Fibroblast of skin of abdomen (primary cell): ENCODE data around the gene DNTTIP2. TPM values are rescaled to one million over a fixed set of nuclear protein-coding genes. Genes with fewer than 3 reads are reported as not detected.
"Not testable (repeated sequence)": the region's sequence is repeated elsewhere in the genome, so short reads cannot be mapped to it uniquely, and the experiment has no call there.

Experiments
- DNase-seq: peaks from one replicate; pipeline ENCODE4 v3.0.0-alpha.2; 2013
- polyA plus RNA-seq, 2 experiments: library from polyadenylated mRNA; unstranded; fragments of 120-200 nt; gene quantifications; one replicate each; pipeline ENCODE4 v1.2.1, GENCODE V29; 2013; ENCODE audit not compliant: insufficient read length in 2 of 2

The DNTTIP2 gene, protein sequence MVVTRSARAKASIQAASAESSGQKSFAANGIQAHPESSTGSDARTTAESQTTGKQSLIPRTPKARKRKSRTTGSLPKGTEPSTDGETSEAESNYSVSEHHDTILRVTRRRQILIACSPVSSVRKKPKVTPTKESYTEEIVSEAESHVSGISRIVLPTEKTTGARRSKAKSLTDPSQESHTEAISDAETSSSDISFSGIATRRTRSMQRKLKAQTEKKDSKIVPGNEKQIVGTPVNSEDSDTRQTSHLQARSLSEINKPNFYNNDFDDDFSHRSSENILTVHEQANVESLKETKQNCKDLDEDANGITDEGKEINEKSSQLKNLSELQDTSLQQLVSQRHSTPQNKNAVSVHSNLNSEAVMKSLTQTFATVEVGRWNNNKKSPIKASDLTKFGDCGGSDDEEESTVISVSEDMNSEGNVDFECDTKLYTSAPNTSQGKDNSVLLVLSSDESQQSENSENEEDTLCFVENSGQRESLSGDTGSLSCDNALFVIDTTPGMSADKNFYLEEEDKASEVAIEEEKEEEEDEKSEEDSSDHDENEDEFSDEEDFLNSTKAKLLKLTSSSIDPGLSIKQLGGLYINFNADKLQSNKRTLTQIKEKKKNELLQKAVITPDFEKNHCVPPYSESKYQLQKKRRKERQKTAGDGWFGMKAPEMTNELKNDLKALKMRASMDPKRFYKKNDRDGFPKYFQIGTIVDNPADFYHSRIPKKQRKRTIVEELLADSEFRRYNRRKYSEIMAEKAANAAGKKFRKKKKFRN
- polyA plus RNA-seq (2013, experiment 1 of 2; ENCODE audit: insufficient read length), result 42.2 TPM
- 43.3 TPM for polyA plus RNA-seq (2013, experiment 2 of 2; ENCODE audit: insufficient read length)

DNA sequence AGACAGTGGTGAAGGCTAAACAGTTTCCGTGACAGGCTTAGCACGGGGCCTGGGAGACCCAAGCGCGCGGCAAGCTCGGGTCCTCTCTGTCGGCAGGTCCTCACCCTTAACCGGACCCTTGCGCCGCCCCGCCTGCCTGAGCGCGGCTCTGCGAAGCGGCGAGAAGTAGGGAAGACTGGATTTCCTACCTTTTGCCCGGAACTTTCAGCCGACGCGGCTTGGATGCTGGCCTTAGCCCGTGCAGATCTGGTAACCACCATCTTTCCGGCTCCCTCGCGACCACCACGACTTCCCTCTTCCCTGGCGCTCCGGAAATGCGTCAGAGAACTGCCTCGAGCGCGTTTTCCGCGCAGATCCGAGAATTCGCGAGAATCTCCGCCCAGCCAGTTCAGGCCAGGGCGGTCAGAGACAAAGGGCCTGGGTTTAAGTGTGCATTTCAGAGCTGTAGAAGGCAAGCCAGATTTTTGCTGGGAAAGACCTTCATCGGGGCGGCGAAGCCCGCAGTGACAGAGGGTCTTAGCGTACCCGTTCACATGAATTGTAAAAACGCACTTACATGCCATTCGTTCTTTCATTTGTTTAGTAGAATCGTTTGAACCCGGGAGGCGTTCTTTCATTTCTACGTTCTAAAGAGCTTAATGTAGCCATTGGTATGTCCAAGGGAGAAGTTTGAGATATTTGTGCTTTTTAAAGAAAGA, at the start of gene DNTTIP2:
Gene DNTTIP2 (minus strand): TSS at position 318 of the 698 bp plus-strand sequence. CDS start 58 bp downstream, at position 260.
- DNase-seq, result peak; percentile 93

DNA sequence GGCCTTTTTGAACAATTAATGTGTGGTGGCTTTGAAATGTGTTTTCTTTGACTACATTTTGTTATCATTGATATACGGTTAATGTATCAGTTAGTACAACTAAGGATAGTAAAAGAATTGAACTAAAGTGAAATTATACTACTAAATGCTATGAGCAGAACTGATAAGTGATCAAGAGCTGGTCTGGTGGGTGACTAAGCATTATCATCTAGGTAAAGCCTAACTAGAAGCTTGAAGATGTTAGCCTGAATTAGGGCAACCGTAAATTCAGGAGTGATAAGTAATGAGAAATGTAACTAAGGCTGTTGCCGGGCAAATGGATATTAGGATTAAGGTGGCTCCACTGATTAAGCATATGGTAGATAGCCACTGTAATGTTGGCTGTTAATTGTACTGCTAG, 46.2 kb upstream of the DNTTIP2 start:
- DNase-seq, result no peak

DNA sequence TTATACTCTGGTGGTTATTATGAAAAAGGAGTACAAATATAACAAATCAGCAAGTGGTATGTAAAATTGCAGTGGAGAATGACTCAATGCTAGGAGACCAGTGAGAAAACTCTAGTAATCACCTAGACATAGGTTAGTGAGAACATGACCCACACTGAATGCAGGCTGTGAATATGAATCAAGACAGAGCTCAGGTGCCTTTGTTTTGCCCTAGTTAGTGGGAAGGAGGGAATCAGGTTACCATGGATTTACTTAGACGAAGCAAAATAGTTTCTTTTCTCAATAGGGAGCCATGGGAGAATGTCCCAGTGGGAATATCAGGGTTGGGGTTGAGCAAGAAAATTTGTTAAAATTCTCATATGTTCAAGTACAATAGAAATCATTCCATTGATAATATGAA, 40.8 kb upstream of the DNTTIP2 start:
- no peak for DNase-seq

DNA sequence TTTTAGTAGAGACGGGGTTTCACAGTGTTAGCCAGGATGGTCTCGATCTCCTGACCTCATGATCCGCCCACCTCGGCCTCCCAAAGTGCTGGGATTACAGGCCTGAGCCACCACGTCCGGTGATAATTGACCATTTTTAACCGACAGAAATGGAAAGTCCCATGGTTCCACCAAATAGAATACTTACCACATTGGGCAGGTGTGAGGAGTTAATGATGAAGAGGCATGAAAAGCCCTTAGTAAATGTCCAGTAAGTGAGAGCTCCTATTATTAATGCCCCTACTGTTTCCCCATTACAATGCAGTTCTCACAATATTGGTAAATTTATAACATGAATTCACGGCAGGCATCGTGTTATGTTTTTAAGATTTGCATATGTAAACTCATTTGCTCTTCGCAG, 38.3 kb upstream of the DNTTIP2 start:
- no peak for DNase-seq

DNA sequence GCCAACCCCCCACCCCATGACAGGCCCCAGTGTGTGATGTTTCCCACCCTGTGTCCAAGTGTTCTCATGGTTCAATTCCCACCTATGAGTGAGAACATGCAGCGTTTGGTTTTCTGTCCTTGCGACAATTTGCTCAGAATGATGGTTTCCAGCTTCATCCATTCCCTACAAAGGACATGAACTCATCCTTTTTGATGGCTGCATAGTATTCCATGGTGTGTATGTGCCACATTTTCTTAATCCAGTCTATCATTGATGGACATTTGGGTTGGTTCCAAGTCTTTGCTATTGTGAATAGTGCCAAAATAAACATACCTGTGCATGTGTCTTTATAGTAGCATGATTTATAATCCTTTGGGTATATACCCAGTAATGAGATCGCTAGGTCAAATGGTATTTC, 31.9 kb upstream of the DNTTIP2 start:
- not testable (repeated sequence) for DNase-seq

DNA sequence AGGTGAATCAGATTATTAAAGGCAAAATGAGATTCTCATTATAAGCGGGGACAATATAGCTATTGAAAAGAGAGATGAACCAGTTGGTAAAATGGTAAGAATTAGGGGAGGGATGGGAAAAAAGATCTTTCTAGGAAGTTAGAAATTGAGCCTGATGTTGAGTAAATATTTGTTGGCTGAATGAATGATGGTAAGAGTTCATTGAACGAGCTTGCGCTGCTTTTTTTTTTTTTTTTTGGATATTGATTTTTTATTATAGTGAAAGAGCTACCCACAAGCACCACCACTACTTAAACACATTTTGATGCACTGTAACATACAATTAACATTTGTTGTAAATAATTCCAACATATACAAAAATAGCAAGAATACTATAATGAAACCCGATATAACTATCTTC, 31.3 kb upstream of the DNTTIP2 start:
- DNase-seq, result no peak

DNA sequence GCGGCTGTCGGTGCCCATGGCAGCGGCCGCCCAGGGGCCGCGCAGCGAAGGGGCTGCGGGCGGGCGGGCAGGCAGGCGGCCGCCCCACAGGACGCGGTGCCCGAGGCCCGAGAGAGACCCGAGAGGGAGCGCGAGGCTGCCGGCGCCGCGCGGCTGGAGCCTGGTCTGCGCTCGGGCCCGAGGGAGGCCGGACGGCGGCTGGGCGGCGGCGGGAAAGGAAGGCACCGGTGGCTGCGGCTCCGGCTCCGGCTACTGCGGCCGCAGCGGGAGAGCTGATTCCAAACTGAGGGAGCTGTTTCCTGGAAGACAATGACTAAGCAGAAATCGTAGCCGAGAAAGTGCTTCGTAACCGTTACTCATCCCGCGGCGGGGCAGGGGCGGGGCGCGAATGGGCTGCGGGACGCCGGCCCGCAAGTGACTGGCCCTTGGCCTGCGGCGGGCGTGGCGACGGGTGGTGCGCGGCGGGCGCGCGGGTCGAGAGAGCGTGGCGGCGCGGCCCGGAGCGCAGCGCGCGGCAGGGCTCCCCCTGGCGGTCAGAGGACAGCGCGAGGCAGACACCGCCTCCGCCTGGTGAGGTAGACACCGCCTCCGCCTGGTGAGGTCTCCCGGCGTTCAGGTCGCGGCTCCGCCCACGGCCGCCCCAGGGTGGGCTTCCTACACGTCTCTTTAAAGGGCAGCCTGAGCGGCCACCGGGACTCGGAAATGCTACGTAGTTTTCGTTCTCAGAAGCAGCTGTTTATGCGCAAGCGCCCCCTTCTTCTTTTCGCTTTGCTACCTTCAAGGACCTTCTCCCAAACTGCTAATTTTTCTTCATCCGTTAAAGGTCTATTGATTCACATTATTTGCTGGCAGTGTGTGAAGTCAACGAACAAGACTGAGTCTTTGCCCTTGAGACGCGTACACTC, 30.4 kb upstream of the DNTTIP2 start, which contains the start of gene GCLM:
Gene GCLM (minus strand): TSS at position 285 of the 905 bp plus-strand sequence. CDS start 267 bp downstream, at position 18.
- DNase-seq, result peak; percentile 95

DNA sequence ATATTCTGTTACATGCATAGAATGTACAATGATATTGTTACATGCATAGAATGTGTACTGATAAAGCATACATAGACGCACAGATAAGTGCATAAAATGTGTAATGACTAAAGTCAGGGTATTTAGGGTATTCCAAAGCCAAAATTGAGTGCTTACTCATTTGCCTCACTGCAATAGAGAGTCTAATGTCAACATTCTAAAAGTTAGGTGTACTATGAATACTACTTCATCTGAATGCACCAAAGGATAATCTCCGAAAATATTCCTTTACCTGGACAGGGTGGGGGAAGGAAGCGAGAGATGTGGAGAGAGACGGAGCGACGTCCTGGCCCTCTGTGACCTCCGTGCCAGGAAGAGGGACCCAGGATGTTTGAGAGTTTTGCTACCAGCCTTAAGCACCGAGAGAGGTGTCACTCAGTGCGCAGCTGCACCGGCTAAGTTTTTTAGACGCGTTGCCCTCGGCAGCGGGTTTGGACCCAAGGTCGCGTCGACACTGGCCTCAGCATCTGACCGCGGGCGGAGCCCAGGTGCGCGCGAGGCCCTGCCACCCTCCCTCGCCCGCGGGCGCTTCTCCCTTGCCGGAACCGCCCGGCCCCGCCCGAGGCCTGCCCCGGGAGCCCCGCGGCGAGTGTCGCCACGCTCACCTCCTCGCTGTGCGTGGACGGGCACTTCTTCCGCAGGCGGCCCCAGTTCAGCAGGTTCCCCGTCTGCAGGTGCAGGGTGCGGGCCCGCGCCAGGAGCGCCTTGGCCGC, 29.6 kb upstream of the DNTTIP2 start:
- no peak for DNase-seq

DNA sequence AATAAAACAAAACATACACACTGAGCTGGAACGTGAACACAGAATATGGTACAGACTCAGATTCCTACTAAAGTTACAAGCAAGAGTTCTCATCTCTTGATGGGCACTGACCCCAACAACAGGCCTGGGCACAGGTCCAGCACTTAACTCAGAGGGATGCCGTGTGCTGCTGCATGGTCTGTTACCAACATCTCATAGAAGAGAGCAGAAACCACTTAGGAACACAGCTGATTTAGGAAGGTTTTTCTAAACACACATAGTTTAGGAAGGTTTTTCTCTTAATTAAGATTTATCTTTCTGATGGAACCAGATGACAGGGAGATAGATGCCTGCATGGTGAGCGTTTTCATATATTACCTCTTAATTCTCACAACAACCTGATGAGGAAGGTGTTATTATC, 28.7 kb upstream of the DNTTIP2 start:
- DNase-seq, result peak; percentile 48

DNA sequence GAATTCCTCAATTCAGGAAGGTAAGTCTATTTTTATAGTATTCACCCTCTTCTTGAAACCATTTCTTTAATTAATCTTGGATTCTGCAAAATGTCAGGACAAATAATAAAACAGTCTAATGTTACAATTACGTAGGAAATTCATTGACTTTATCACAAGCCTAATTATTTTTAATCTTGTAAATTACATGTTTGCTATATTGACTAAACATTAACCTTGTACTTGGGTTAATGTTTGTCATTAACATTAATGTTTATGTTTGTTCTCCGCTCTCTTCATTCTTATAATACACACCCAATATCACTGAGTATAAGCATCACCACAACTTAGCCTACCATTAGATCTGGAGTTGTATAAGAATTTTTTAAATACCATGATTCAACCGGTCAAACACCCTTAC, 27.5 kb upstream of the DNTTIP2 start:
- no peak for DNase-seq

DNA sequence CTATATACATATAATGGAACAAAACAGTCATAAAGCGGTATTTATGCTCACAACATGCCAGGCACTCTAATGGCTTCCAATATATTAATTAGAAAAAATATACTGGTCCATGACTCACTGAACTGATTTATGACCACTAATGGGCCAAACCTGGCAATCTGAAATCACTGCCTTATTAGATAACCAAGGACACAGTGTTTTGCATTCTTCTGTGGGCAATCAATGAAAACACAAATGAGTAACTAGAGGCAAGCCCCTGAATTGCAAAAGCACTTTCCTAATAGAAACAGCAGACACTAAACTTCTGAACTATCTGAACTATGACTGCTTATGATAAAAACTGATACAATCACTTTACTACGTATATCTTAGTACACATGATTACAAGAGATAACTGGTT, 26.7 kb upstream of the DNTTIP2 start:
- DNase-seq, result peak; percentile 41

DNA sequence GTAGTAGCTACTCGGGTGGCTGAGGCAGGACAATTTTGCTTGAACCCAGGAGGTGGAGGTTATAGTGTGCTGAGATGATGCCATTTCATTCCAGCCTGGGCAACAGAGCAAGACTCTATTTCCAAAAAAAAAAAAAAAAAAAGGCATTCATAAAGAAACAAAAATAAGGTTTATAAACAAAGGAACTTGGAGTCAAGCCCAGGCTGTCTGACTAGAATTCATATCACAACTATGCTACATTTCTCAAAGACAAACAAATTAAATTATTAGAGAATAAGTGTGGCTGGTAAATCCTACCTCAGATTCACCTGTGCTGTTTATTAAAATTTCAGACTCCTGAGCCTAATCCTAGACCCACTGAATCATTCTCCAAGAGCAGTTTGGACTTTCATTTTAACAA, 26.0 kb upstream of the DNTTIP2 start:
- no peak for DNase-seq

DNA sequence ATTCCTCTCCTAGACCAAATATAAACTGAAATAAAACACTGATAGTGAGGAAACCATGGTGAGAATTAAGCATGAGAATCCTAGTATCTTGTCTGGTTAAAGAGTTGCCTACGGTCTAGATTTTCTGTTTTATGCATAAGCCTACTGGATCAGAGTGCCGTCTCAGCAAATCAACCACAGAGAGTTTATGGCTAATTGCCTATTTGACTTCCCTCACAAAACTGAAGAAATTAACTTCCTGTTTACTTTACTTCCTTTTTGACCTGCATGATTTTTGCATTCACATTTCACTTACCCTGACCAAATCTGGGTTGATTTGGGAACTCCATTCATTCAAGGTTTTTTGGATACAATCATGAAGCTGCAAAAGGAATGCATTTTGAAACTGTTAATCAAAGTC, 25.2 kb upstream of the DNTTIP2 start:
- DNase-seq, result no peak

DNA sequence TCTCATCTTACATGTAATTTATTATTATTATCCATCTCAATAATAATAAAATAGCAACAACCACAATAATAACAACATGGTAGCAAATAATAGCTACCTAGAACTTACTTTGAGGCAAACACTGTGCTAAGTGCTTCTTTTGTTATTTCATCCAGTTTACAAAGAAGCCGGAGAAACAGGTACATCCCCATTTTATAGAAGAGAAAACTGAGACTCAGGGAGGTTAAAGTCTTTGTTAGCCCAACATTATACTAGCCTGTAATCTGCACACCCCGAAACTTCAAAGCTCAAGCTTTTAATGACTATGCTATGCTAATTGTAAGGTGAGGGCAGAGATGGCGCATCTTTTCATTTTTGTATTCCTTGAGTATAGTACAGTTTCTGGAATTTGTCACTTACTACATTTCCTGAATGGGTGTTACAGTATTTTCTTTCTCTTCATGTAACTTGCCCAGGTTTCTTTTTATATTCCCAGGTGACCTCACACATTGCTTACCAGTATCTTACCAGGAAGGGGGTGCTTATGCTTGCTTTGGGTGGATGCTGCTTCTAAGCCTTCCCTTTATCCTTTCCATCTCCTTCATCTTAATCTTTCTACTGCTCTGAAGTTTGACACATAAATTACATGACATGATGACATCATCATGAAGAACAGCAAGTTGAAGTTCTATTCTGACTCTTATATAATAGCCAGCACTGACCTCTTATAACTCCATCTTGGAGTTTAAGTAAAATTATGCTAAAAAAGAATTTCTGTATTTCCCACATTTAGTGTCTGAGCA, 21.9 kb upstream of the DNTTIP2 start:
- no peak for DNase-seq

DNA sequence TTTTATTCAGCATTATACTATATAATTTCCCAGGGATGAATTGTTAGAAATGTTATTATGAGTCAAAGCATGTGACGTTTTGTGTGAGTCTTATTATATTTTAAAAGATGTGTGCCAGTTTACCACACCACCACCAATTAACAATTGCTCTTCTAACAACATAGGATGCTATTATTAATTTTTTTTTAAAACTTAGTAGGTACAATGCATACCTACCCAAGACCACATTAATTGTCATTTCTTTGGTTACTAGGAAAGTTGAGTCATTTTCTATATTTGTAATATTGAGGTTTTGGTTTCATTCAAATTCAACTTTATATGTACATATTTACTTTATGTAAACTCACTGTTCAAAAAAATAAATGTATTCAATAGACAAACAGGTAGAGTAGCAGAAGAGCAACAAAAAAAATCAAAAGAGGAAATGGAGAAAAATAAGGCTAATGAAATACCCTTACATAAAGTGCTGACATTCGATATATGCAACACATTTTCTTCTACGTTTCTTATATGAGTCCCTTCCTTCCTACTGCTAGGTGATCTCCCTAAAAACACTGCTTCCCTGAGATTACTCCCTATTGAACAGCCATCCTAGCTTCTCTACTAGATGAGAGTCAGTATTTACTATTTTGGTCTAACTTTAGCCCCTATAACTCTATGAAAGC, 20.7 kb upstream of the DNTTIP2 start:
- no peak for DNase-seq

DNA sequence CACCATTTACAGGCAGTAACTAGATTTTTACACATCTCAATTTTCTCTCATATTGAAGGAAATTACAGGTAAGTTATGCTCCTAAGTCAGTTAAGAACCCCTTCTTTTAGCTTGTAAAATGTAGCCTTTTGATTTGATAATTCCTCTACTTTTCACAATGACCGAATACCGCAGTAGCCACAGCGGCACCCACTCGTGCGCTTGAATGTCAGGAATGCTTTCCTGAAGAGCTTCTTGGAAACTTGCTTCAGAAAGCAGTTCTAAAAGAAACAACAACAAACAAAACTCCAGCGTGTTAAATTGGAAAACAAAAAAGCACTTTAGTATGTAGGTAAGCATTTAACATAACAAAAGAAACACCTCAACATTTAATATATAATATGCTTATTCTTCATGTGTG, 9.9 kb upstream of the DNTTIP2 start:
- DNase-seq, result no peak

DNA sequence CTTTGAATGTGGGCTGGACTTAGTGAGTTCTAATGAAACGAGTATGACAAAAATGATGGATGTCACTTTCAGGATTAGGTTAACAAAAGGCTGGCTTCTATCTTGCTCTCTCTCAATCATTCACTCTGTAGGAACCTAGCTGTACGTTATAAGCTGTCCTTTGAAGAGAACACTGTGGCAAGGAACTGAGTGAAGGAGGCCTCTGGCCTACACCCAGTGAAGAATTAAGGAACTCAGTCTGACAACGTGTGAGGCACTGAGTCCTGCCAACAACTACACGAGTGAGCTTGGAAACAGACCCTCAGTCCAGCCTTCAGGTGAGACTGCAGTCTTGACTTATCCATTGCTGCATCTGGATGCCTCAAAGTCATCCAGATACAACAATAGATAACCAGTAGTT, 3.3 kb upstream of the DNTTIP2 start:
- DNase-seq, result no peak

DNA sequence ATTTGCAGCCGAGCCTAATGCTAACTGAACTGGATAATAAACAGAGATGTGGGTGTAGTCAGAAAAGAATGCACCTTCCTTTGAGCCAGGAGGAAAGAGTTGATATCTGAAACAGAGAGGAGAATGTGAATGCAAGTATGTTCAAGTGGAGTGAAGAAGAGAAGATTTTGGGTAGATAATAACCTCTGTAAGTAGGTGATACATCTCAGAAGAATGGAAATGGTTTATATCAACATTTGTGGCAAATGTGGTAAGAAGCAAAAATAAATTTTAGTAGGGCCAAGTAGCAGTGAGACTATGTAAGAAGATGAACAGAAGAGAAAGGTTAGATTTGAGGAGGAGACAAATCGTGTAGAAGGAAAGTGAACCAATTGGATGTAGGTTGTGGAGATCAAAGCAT, 1.7 kb upstream of the DNTTIP2 start:
- DNase-seq, result no peak

DNA sequence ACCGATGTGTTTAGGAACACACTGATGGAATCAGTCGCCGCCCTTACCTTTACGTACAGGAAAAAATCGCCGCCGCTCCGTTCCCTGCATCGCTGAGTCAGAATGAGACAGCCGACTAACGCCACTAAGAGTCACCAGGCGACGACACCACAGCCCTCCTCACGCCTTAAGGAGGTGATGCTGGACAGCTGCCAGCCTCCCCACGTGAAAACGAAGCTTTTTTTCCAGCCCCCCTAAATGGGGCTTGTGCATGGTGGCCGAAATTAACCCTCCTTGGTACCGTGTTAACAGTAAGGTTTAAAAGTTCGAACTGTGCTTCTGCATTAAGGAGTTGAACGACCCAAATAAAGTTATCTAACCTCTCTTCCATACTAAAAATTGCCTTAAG, 511 bp downstream of the DNTTIP2 start:
- no peak for DNase-seq

DNA sequence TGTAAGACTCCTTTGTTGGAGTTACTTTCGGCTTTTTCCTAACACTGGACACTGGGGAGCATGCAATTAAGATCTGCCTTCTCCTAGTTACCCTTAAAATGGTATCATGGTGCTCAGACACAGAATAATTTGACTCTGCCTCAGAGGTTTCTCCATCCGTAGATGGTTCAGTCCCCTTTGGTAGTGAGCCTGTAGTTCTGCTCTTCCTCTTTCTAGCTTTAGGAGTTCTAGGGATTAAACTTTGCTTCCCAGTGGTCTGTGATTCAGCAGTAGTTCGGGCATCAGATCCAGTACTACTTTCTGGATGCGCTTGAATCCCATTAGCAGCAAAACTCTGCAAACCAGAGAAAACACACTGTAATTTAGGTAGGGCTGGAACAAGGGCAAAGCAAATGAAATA, 1.5 kb downstream of the DNTTIP2 start:
- DNase-seq, result no peak
